ENCODE measurements around the gene PCP4.

DNA sequence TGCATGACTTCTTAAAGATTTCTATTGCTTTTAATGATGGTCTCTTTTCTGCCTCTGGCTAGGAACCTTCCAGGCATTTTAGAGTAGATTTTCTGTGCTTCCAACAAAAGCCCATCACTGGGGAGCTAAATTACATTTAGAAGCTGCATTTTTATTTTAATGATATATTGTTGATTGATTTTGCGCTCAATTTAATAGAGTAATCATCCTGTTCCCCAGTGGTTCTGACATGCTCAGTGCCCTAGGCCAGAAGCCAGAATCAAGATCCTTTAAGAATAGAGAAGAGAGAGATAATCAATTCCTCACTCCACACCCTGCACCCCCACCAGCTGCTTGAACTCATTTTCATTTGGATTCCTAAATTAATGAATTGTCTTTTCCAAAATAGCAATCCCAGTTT, 97.8 kb downstream of the PCP4 start:
- TF ChIP-seq, protein P1, sequence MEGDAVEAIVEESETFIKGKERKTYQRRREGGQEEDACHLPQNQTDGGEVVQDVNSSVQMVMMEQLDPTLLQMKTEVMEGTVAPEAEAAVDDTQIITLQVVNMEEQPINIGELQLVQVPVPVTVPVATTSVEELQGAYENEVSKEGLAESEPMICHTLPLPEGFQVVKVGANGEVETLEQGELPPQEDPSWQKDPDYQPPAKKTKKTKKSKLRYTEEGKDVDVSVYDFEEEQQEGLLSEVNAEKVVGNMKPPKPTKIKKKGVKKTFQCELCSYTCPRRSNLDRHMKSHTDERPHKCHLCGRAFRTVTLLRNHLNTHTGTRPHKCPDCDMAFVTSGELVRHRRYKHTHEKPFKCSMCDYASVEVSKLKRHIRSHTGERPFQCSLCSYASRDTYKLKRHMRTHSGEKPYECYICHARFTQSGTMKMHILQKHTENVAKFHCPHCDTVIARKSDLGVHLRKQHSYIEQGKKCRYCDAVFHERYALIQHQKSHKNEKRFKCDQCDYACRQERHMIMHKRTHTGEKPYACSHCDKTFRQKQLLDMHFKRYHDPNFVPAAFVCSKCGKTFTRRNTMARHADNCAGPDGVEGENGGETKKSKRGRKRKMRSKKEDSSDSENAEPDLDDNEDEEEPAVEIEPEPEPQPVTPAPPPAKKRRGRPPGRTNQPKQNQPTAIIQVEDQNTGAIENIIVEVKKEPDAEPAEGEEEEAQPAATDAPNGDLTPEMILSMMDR (IDR thresholded peaks at IDR 0.05), result no peak
- TF ChIP-seq, protein P2, sequence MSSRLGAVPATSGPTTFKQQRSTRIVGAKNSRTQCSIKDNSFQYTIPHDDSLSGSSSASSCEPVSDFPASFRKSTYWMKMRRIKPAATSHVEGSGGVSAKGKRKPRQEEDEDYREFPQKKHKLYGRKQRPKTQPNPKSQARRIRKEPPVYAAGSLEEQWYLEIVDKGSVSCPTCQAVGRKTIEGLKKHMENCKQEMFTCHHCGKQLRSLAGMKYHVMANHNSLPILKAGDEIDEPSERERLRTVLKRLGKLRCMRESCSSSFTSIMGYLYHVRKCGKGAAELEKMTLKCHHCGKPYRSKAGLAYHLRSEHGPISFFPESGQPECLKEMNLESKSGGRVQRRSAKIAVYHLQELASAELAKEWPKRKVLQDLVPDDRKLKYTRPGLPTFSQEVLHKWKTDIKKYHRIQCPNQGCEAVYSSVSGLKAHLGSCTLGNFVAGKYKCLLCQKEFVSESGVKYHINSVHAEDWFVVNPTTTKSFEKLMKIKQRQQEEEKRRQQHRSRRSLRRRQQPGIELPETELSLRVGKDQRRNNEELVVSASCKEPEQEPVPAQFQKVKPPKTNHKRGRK (CRISPR knock-in tag; IDR thresholded peaks at IDR 0.05; ENCODE audit: borderline replicate concordance), result no peak
- no peak for TF ChIP-seq ATF1 (CRISPR knock-in tag; IDR thresholded peaks at IDR 0.05)
- TF ChIP-seq ZNF121 (CRISPR knock-in tag; IDR thresholded peaks at IDR 0.05), result no peak
- TF ChIP-seq, protein P3, sequence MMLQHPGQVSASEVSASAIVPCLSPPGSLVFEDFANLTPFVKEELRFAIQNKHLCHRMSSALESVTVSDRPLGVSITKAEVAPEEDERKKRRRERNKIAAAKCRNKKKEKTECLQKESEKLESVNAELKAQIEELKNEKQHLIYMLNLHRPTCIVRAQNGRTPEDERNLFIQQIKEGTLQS (CRISPR knock-in tag; conservative IDR thresholded peaks at IDR 0.05), result no peak
- TF ChIP-seq NFE2L1 (CRISPR knock-in tag; IDR thresholded peaks at IDR 0.05), result no peak
- TF ChIP-seq, protein P4, sequence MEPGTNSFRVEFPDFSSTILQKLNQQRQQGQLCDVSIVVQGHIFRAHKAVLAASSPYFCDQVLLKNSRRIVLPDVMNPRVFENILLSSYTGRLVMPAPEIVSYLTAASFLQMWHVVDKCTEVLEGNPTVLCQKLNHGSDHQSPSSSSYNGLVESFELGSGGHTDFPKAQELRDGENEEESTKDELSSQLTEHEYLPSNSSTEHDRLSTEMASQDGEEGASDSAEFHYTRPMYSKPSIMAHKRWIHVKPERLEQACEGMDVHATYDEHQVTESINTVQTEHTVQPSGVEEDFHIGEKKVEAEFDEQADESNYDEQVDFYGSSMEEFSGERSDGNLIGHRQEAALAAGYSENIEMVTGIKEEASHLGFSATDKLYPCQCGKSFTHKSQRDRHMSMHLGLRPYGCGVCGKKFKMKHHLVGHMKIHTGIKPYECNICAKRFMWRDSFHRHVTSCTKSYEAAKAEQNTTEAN (CRISPR knock-in tag; IDR thresholded peaks at IDR 0.05), result no peak
- TF ChIP-seq, protein P5, sequence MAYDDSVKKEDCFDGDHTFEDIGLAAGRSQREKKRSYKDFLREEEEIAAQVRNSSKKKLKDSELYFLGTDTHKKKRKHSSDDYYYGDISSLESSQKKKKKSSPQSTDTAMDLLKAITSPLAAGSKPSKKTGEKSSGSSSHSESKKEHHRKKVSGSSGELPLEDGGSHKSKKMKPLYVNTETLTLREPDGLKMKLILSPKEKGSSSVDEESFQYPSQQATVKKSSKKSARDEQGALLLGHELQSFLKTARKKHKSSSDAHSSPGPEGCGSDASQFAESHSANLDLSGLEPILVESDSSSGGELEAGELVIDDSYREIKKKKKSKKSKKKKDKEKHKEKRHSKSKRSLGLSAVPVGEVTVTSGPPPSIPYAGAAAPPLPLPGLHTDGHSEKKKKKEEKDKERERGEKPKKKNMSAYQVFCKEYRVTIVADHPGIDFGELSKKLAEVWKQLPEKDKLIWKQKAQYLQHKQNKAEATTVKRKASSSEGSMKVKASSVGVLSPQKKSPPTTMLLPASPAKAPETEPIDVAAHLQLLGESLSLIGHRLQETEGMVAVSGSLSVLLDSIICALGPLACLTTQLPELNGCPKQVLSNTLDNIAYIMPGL (CRISPR knock-in tag; IDR thresholded peaks at IDR 0.05), result no peak
- TF ChIP-seq, protein P6, sequence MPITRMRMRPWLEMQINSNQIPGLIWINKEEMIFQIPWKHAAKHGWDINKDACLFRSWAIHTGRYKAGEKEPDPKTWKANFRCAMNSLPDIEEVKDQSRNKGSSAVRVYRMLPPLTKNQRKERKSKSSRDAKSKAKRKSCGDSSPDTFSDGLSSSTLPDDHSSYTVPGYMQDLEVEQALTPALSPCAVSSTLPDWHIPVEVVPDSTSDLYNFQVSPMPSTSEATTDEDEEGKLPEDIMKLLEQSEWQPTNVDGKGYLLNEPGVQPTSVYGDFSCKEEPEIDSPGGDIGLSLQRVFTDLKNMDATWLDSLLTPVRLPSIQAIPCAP (CRISPR knock-in tag; IDR thresholded peaks at IDR 0.05), result no peak
